ENCODE results near the gene FSTL1. TPM values are rescaled to one million over a fixed set of nuclear protein-coding genes. Genes with fewer than 3 reads are reported as not detected.

FSTL1 gene
- total RNA-seq, 6 experiments from 2014 or later = 32.8 to 50.0 (median 45.5) TPM

- no peak overlapping the region for H3K27ac ChIP-seq
- H3K27me3 ChIP-seq = no peaks in the 10 kb centered on the region
- ATAC-seq (peak; percentile 26 to 66 (median 52)), DNase-seq (no peak)
- H3K4me3 ChIP-seq = no peak overlapping the region
- H3K36me3 ChIP-seq = no peaks in the 10 kb centered on the region
- no peaks in the 10 kb centered on the region for H3K9me3 ChIP-seq
- 64% methylated on average over 4 of the region's 4 CpGs for WGBS (ENCODE audit: insufficient coverage, low coverage, low lambda C conversion rate, missing lambda C conversion rate)
- intact Hi-C loops (cut with DNase I) = no loop called here
- no peaks in the 10 kb centered on the region for H3K4me1 ChIP-seq
- TF ChIP-seq CTCF (IDR thresholded peaks at IDR 0.05) (no peak), POLR2A (IDR thresholded peaks at IDR 0.05) (no peak)
Measured at GRCh38 chr3:120462409-120462959, 11.7 kb upstream of the FSTL1 start.

GRCh38 chr3:120461416-120461815 is 10.6 kb upstream of the FSTL1 start:
- 62% methylated on average over 3 of the region's 3 CpGs for WGBS (ENCODE audit: insufficient coverage, low coverage, low lambda C conversion rate, missing lambda C conversion rate)
- H3K27ac ChIP-seq = no peak overlapping the region
- no peak for DNase-seq
- intact Hi-C loops (cut with DNase I) = no loop called here
- TF ChIP-seq CTCF (IDR thresholded peaks at IDR 0.05) (no peak), POLR2A (IDR thresholded peaks at IDR 0.05) (no peak)
- no peaks in the 10 kb centered on the region for H3K27me3 ChIP-seq
- H3K9me3 ChIP-seq = no peaks in the 10 kb centered on the region
- H3K36me3 ChIP-seq = no peaks in the 10 kb centered on the region
- no peak overlapping the region for H3K4me3 ChIP-seq
- no peak for ATAC-seq
- no peaks in the 10 kb centered on the region for H3K4me1 ChIP-seq

GRCh38 chr3:120460862-120461261 is 10.1 kb upstream of the FSTL1 start:
- H3K4me3 ChIP-seq = no peak overlapping the region
- ATAC-seq (no peak), DNase-seq (no peak)
- 73% methylated on average over 9 of the region's 9 CpGs for WGBS (ENCODE audit: insufficient coverage, low coverage, low lambda C conversion rate, missing lambda C conversion rate)
- no peak overlapping the region for H3K27ac ChIP-seq
- H3K9me3 ChIP-seq = no peaks in the 10 kb centered on the region
- H3K27me3 ChIP-seq = no peaks in the 10 kb centered on the region
- intact Hi-C loops (cut with DNase I) = no loop called here
- no peaks in the 10 kb centered on the region for H3K36me3 ChIP-seq
- TF ChIP-seq CTCF (IDR thresholded peaks at IDR 0.05) = no peak
- no peak for TF ChIP-seq POLR2A (IDR thresholded peaks at IDR 0.05)
- H3K4me1 ChIP-seq = no peaks in the 10 kb centered on the region

GRCh38 chr3:120460181-120460790 is 9.5 kb upstream of the FSTL1 start:
- TF ChIP-seq POLR2A (IDR thresholded peaks at IDR 0.05) (no peak), CTCF (IDR thresholded peaks at IDR 0.05) (no peak)
- H3K4me1 ChIP-seq = no peaks in the 10 kb centered on the region
- ATAC-seq (no peak), DNase-seq (no peak)
- no peak overlapping the region for H3K27ac ChIP-seq
- no peaks in the 10 kb centered on the region for H3K9me3 ChIP-seq
- WGBS (ENCODE audit: insufficient coverage, low coverage, low lambda C conversion rate, missing lambda C conversion rate) = 70% methylated on average over 5 of the region's 5 CpGs
- H3K4me3 ChIP-seq = no peak overlapping the region
- H3K27me3 ChIP-seq = no peaks in the 10 kb centered on the region
- intact Hi-C loops (cut with DNase I) = no loop called here
- H3K36me3 ChIP-seq = no peaks in the 10 kb centered on the region

Data from right lobe of liver (tissue), 6 donors.